Esophagus (tissue), 2 donors: Measurements from ENCODE around the gene CACNA1B. TPM values are rescaled to one million over a fixed set of nuclear protein-coding genes. Genes with fewer than 3 reads are reported as not detected.

ENCODE experiments used
- H3K27ac ChIP-seq, 2 donors: one replicate each; pipeline ENCODE4 v1.5.1; 2013; ENCODE audit warnings: low read depth in 2 of 2, mild to moderate bottlenecking in 2 of 2, inconsistent platforms in 1 of 2, low read length in 1 of 2, moderate library complexity in 1 of 2
- H3K27me3 ChIP-seq, 2 donors: one replicate each; pipeline ENCODE4 v1.6.1; 2013; ENCODE audit warnings: low read length in 2 of 2, control low read depth in 1 of 2, mild to moderate bottlenecking in 1 of 2; ENCODE audit not compliant: insufficient read depth in 2 of 2, control insufficient read depth in 1 of 2
- H3K36me3 ChIP-seq, 2 donors: one replicate each; pipeline ENCODE4 v1.6.1; 2013; ENCODE audit warnings: low read length in 1 of 2; ENCODE audit not compliant: control insufficient read depth in 2 of 2, insufficient read depth in 2 of 2
- H3K4me1 ChIP-seq, 2 donors: one replicate each; pipeline ENCODE4 v1.6.1; 2013; ENCODE audit warnings: low read length in 1 of 2; ENCODE audit not compliant: control insufficient read depth in 2 of 2, insufficient read depth in 2 of 2
- H3K4me3 ChIP-seq, 2 donors: one replicate each; pipeline ENCODE4 v1.5.1; 2013; ENCODE audit warnings: low read length in 2 of 2, mild to moderate bottlenecking in 2 of 2, low read depth in 1 of 2, moderate library complexity in 1 of 2
- H3K9me3 ChIP-seq, 2 donors: one replicate each; pipeline ENCODE4 v1.6.1; 2013; ENCODE audit warnings: mild to moderate bottlenecking in 2 of 2, low read depth in 1 of 2, low read length in 1 of 2, moderate library complexity in 1 of 2; ENCODE audit not compliant: control insufficient read depth in 2 of 2, insufficient read depth in 1 of 2
- WGBS, 2 donors: extraction: QIAGEN DNeasy Blood & Tissue Kit; methylation state at CpG; one replicate each; pipeline ENCODE4 v1.1.7; 2013; 5-methylcytosine and 5-hydroxymethylcytosine counted together
- polyA plus RNA-seq, 2 donors: library from polyadenylated mRNA; stranded (reverse); fragments of 200-250 nt; gene quantifications; one replicate each; pipeline ENCODE4 v1.2.3, GENCODE V29; 2013
- donor health status: healthy with polysubstance abuse.
- donor health status: Bipolar disorder and iron deficiency.

CACNA1B gene
- polyA plus RNA-seq, 2 donors, result under 0.01 TPM

DNA sequence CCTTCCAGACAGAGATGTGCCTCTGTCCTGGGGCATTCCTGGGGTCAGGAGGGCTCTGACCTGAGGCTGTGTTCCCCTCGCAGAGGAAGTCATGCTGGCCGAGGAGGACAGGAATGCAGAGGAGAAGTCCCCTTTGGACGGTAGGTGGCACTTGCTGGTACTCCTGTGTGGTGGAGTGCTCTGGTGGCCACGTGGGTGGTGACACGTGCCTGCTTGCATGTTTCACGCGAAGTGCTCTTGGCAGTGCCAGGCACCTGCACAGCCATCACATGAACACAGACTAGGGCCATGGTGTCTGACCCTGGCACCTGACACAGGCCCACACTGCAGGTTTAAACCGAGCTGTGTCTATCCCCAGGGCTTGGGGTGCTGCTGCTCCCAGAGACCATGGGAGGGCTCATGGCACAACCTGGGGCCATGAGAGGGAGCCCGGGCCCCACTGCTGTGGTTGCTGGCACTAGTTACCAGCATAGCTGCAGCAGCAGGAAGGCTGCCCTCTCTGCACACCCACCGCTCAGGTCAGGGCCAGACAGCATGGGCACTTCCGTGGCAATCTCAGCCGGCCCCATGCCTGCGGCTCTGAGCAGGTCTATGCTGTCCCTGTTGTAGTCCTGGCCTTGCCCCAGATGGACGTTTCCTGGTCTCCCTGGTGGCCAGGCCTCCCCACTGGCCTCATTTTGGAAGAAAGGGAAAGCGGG lies 79.3 kb downstream of the CACNA1B start:
- H3K9me3 ChIP-seq, result peaks cover 0 to 2% of the 10 kb centered on the region in 2 donors
- no peaks in the 10 kb centered on the region for H3K4me1 ChIP-seq
- 71 to 73% methylated on average over 15 of the region's 15 CpGs for WGBS, 2 donors
- H3K36me3 ChIP-seq, result no peaks in the 10 kb centered on the region
- H3K4me3 ChIP-seq, result no peak overlapping the region
- no peaks in the 10 kb centered on the region for H3K27me3 ChIP-seq
- no peak overlapping the region for H3K27ac ChIP-seq

DNA sequence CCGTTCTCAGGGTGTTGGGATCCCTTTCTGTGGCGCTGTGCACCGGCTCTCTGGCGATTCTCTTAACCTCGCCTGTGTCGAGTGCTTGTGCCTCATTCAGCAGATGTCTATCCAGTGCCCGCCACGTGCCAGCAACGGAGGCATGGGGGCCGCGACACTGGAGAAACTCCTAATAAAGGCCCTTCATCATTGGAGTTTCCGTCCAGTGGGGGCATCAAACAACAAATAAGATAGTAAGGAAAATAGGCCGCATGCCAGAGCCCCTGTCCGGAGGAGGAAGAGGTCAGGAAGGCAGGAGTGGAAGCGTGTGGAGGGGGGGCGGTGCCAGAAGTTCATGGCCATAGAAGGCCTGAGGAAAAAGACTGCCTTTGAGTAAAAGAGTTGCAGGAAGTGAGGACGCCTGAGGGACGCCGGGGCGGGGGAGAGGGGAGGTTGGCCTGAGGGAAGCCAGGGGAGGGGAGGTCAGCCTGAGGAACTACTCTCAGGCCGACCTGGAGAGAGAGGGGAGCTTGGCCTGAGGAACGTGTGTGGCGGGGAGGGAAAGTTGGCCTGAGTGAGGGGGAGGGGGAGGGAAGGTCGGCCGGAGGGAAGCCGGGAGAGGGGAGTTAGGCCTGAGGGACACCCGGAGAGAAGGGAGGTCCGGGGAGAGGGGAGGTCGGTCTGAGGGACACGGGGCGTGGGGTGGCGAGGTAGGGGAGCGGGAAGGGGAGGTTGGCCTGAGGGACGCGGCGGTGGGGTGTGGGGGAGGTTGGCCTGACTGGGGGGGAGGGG lies 82.2 kb downstream of the CACNA1B start:
- Histone ChIP-seq H3K27me3 (no peaks in the 10 kb centered on the region), H3K27ac (no peak overlapping the region), H3K4me3 (no peak overlapping the region), H3K9me3 (peaks cover 0 to 2% of the 10 kb centered on the region in 2 donors), H3K4me1 (no peaks in the 10 kb centered on the region), H3K36me3 (no peaks in the 10 kb centered on the region)
- 85 to 89% methylated on average over 36 of the region's 36 CpGs for WGBS, 2 donors

DNA sequence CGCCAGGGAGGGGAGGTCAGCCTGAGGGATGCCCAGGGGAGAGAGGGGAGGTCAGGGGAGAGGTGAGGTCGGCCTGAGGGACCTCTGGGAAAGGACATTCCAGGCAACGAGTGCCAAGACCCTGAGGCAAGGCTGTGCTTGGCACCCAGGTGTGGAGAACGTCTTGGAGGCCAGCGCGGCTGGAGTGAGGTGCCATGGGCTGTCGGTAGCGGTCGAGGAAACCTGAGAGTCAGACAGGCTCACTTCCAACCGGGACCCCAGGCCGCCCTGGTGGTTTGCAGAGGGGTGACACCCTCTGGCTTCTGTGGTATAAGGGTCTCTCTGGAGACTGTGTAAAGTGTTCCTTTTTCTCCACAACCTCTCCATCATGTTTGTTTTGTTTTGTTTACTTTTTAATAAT lies 82.9 kb downstream of the CACNA1B start:
- H3K4me1 ChIP-seq, result no peaks in the 10 kb centered on the region
- peaks cover 0 to 2% of the 10 kb centered on the region in 2 donors for H3K9me3 ChIP-seq
- no peaks in the 10 kb centered on the region for H3K36me3 ChIP-seq
- WGBS, 2 donors, result 54 to 64% methylated on average over 11 of the region's 11 CpGs
- H3K4me3 ChIP-seq, result no peak overlapping the region
- H3K27ac ChIP-seq, result no peak overlapping the region
- no peaks in the 10 kb centered on the region for H3K27me3 ChIP-seq

DNA sequence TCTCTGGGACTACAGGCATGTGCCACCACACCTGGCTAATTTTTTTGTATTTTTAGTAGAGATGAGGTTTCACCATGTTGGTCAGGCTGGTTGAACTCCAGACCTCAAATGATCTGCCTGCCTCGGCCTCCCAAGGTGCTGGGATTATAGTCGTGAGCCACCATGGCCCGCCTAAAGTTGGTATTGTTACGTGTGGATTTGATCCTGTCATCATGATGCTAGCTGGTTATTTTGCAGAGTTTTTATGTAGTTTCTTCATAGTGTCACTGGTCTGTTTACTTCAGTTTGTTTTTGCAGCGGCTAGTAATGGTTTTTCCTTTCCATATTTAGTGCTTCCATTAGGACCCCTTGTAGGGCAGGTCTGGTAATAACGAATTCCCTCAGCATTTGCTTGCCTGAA lies 85.9 kb downstream of the CACNA1B start:
- H3K36me3 ChIP-seq, result no peaks in the 10 kb centered on the region
- no peaks in the 10 kb centered on the region for H3K27me3 ChIP-seq
- no peak overlapping the region for H3K4me3 ChIP-seq
- no peak overlapping the region for H3K27ac ChIP-seq
- no peaks in the 10 kb centered on the region for H3K9me3 ChIP-seq
- no peaks in the 10 kb centered on the region for H3K4me1 ChIP-seq
- WGBS, 2 donors, result 85 to 86% methylated on average over 6 of the region's 6 CpGs

DNA sequence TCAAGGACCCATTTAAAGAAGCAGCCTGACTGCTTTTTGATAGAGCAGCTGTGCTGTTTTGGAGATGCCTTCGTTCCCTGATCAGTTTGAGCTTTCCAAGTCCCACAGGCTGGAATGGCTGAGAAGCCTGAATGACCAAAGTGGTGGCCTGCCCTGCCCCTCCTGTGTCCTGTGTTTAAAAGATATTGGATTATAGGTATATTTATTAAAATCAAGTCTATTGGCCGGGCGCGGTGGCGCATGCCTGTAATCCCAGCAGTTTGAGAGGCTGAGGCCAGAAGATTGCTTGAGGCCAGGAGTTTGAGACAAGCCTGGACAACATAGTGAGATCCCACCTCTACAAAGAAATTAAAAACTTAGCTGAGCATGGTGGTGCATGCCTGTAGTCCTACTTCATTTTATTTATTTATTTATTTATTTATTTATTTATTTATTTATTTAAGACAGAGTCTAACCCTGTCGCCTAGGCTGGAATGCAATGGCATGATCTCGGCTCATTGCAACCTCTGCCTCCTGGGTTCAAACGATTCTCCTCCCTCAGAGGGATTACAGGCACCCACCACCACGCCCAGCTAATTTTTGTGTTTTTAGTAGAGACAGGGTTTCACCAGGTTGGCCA lies 87.7 kb downstream of the CACNA1B start:
- WGBS, 2 donors, result 90% methylated on average over 9 of the region's 9 CpGs
- H3K27ac ChIP-seq, result no peak overlapping the region
- no peaks in the 10 kb centered on the region for H3K27me3 ChIP-seq
- H3K36me3 ChIP-seq, result no peaks in the 10 kb centered on the region
- H3K4me3 ChIP-seq, result no peak overlapping the region
- H3K9me3 ChIP-seq, result peaks cover 0 to 2% of the 10 kb centered on the region in 2 donors
- H3K4me1 ChIP-seq, result no peaks in the 10 kb centered on the region

DNA sequence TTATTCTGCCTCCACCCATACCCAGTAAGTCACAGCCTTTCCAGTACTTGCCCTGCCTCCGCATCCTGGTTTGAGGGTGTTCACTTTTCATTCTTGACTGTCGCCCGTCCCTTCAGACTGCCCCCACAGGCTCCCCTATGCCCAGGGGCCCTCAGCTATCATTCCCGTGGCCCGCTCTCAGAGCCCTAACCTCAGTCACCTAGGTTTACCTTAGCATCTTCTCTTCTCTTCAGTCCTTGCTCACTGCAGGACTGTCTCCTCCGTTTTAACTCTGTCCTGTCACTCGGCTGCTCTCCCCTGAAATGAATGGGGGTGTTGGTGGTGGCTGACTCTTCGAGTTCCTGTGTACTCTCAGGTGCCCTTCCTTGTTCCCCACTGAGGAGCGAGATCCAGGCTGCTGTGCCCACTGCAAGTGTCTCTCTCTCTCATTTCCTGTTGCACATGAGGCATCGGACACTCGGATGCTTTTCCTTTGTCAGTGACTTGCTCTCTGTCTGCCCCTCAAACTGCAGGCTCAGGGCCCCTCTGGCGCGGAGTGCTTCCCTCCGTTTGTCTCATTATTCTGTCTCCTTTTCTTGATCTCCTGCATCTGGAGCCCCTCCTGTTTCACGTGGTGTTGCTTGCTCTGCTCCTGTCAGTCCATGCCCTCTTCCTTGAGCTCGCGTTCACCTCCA lies 89.8 kb downstream of the CACNA1B start:
- Histone ChIP-seq H3K36me3 (no peaks in the 10 kb centered on the region), H3K4me3 (no peak overlapping the region), H3K27ac (no peak overlapping the region), H3K4me1 (no peaks in the 10 kb centered on the region), H3K27me3 (peaks cover 0 to 2% of the 10 kb centered on the region in 2 donors), H3K9me3 (peaks cover 0 to 2% of the 10 kb centered on the region in 2 donors)
- 69 to 71% methylated on average over 17 of the region's 17 CpGs for WGBS, 2 donors

DNA sequence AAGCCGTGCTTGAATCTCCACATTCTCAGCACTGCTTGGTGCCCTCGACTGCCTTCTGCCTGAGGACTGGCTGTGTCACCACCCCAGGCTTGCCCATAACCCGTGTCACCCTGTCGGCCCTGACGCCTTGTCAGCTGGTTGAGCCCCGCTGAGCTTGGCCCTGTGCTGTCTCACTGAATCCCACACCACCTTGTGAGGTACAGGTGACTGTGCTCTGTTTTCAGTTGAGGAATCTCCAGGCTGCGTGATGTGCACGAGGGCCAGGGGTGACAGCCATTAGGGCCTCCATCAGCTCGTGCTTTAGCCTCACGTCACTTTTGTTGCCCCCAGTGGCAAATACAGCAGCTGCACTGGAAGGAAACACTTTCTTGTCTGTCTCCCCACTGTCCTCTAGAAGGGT lies 90.7 kb downstream of the CACNA1B start:
- Histone ChIP-seq H3K36me3 (no peaks in the 10 kb centered on the region), H3K27ac (no peak overlapping the region), H3K4me1 (no peaks in the 10 kb centered on the region), H3K27me3 (peaks cover 0 to 3% of the 10 kb centered on the region in 2 donors), H3K4me3 (no peak overlapping the region), H3K9me3 (peaks cover 0 to 2% of the 10 kb centered on the region in 2 donors)
- 72 to 73% methylated on average over 10 of the region's 10 CpGs for WGBS, 2 donors

DNA sequence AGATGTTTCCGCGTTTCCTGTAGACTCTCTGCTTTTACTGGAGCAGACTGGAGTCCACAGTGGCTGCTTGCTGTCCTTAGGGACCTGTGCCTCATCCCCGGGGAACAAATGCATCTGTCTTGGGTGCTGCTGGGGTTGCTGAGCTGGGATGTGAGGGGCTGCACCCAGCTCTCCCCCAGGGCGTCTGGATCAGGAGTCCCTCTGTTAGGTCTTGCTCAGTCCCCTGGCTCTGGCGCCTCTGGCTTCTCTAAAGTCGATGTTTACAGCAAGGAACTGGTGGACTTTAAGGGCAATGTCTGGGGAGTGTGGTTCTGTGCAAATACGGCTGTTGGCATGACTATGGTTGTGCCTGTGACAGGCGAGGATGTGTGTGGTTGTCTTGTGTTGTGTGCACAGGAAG lies 91.4 kb downstream of the CACNA1B start:
- no peak overlapping the region for H3K4me3 ChIP-seq
- 71 to 77% methylated on average over 8 of the region's 8 CpGs for WGBS, 2 donors
- peaks cover 0 to 2% of the 10 kb centered on the region in 2 donors for H3K9me3 ChIP-seq
- H3K27me3 ChIP-seq, result peaks cover 0 to 3% of the 10 kb centered on the region in 2 donors
- no peaks in the 10 kb centered on the region for H3K4me1 ChIP-seq
- no peaks in the 10 kb centered on the region for H3K36me3 ChIP-seq
- H3K27ac ChIP-seq, result no peak overlapping the region

DNA sequence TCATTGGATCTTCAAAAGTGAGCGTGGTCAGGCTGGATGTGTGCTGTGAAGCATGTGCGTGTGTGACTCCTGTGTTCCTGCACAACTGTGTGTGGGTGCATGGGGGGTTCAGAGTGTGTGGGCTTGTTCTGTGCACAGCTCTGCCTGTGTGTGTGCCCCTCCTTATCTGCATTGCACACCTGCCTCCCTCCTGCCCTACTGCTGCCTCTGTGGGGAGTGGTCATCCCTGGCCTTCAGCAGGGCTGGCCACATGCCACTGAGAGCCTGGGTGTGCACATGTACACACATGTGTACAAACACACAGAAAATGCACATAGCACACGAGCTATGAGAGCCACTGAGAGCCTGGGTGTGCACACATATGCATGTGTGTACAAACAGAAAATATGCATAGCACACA lies 92.1 kb downstream of the CACNA1B start:
- peaks cover 0 to 3% of the 10 kb centered on the region in 2 donors for H3K27me3 ChIP-seq
- no peak overlapping the region for H3K4me3 ChIP-seq
- no peaks in the 10 kb centered on the region for H3K4me1 ChIP-seq
- no peak overlapping the region for H3K27ac ChIP-seq
- 75 to 76% methylated on average over 3 of the region's 3 CpGs for WGBS, 2 donors
- peaks cover 0 to 2% of the 10 kb centered on the region in 2 donors for H3K9me3 ChIP-seq
- no peaks in the 10 kb centered on the region for H3K36me3 ChIP-seq
